Activated CD8-positive, alpha-beta T cell treated with anti-CD3 and anti-CD28 coated beads for 36 hours (primary cell): ENCODE measurements around the gene MAP3K7. TPM values are rescaled to one million over a fixed set of nuclear protein-coding genes. Genes with fewer than 3 reads are reported as not detected.

Source experiments
- ATAC-seq: fragments of 200-7000 bp; cut with Tn5 transposase; one replicate; pipeline ENCODE4 v1.10.0; 2021; ENCODE audit warnings: mild to moderate bottlenecking, moderate library complexity
- CTCF ChIA-PET: fragments of 350-600 bp; sonication (Branson Sonifier 250); formaldehyde crosslinking; loops from one replicate; lab custom pipeline; 2021; ENCODE audit warnings: antibody characterized with exemption; lab: Charles Lee
- POLR2A ChIA-PET: fragments of 350-600 bp; sonication (Branson Sonifier 250); formaldehyde crosslinking; loops from one replicate; lab custom pipeline; 2021; ENCODE audit warnings: antibody characterized with exemption; lab: Charles Lee
- DNase-seq: peaks from one replicate; pipeline ENCODE4 v3.0.0-alpha.2; 2020
- H3K27ac Mint-ChIP-seq: one replicate; pipeline ENCODE4 v1.8.0; 2021; ENCODE audit warnings: mild to moderate bottlenecking, mixed read lengths
- H3K27me3 Mint-ChIP-seq: one replicate; pipeline ENCODE4 v1.8.0; 2021; ENCODE audit warnings: mixed read lengths
- H3K36me3 Mint-ChIP-seq: one replicate; pipeline ENCODE4 v1.8.0; 2021; ENCODE audit warnings: low read depth, mixed read lengths
- H3K4me1 Mint-ChIP-seq: one replicate; pipeline ENCODE4 v1.8.0; 2021; ENCODE audit warnings: low read depth, mixed read lengths
- H3K4me3 Mint-ChIP-seq: one replicate; pipeline ENCODE4 v1.8.0; 2021; ENCODE audit warnings: mild to moderate bottlenecking, moderate library complexity, mixed read lengths
- H3K9me3 Mint-ChIP-seq: one replicate; pipeline ENCODE4 v1.8.0; 2021; ENCODE audit warnings: mixed read lengths
- intact Hi-C: fragments of 100-400 bp; cut with micrococcal nuclease; formaldehyde crosslinking; loops from one replicate; pipeline ENCODE4 v1.10.0; 2022
- total RNA-seq, 2 experiments: library from RNA; stranded (reverse); gene quantifications; one replicate each; pipeline ENCODE4 v1.2.3, GENCODE V29; 2021
- TF ChIP-seq, protein P1 (sequence below): fragments of 200-600 bp; IDR thresholded peaks from one replicate; pipeline ENCODE4 v1.8.0; 2022; ENCODE audit warnings: antibody characterized with exemption, mild to moderate bottlenecking

MAP3K7 gene
- total RNA-seq, 2 experiments from 2014 or later, result 22.1 to 22.8 TPM

DNA sequence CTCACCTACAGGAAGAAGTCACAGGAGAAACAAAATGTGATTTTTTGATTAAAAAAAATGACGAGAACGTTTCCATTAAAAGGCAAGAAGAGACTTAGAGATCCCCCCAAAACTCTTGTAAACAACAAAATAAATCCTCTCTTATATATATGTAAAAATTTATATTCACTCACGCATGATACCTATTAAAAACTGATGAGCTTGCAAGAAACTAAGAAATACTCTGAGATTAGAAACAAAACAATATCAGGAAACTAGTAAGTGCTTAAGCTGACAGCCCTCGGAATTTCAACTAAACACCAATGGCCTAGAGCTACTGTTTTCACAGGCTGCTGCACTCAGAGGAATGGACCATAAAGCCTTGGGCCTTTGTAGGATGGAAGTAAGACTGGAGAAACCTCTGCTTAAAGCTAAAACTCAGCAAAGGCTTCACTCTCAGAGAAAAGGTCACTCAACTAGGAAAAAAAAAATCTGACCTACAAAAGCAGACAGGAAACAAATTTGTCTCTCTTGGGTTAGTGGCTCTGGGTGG lies 63.0 kb downstream of the MAP3K7 start:
- Mint-ChIP-seq H3K27ac (no peak overlapping the region), H3K4me1 (peaks cover 1% of the 10 kb centered on the region), H3K27me3 (no peaks in the 10 kb centered on the region), H3K4me3 (no peak overlapping the region), H3K9me3 (no peaks in the 10 kb centered on the region), H3K36me3 (peaks cover 10% of the 10 kb centered on the region)
- ATAC-seq (no peak), DNase-seq (no peak)
- TF ChIP-seq, protein P1, sequence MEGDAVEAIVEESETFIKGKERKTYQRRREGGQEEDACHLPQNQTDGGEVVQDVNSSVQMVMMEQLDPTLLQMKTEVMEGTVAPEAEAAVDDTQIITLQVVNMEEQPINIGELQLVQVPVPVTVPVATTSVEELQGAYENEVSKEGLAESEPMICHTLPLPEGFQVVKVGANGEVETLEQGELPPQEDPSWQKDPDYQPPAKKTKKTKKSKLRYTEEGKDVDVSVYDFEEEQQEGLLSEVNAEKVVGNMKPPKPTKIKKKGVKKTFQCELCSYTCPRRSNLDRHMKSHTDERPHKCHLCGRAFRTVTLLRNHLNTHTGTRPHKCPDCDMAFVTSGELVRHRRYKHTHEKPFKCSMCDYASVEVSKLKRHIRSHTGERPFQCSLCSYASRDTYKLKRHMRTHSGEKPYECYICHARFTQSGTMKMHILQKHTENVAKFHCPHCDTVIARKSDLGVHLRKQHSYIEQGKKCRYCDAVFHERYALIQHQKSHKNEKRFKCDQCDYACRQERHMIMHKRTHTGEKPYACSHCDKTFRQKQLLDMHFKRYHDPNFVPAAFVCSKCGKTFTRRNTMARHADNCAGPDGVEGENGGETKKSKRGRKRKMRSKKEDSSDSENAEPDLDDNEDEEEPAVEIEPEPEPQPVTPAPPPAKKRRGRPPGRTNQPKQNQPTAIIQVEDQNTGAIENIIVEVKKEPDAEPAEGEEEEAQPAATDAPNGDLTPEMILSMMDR, result no peak
- ChIA-PET CTCF (no interaction called here), POLR2A (no interaction called here)
- intact Hi-C loops, result no loop called here

DNA sequence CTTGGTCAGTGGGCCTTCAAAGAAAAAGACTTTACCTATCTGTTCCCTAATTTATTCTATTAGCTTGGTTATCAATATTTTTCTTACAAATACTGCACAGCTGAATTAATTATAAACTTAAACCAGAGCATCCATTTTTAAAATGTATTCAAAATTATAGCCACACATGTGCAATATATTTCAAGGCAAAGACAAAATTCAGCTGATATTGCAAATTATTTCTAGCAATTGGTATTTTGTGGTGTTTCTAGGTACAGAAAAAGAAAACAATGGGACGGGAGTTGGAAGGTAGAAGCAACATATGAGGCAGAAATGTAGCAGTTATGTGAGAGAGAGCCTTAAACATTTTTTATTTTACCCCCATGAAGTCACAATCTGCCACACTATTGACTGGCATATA lies 64.9 kb downstream of the MAP3K7 start:
- ChIA-PET CTCF (no interaction called here), POLR2A (no interaction called here)
- Mint-ChIP-seq H3K27me3 (no peaks in the 10 kb centered on the region), H3K27ac (no peak overlapping the region), H3K9me3 (no peaks in the 10 kb centered on the region), H3K4me1 (no peaks in the 10 kb centered on the region), H3K4me3 (no peak overlapping the region), H3K36me3 (peaks cover 9% of the 10 kb centered on the region)
- DNase-seq (no peak), ATAC-seq (no peak)
- intact Hi-C loops, result no loop called here
- TF ChIP-seq, protein P1, result no peak

DNA sequence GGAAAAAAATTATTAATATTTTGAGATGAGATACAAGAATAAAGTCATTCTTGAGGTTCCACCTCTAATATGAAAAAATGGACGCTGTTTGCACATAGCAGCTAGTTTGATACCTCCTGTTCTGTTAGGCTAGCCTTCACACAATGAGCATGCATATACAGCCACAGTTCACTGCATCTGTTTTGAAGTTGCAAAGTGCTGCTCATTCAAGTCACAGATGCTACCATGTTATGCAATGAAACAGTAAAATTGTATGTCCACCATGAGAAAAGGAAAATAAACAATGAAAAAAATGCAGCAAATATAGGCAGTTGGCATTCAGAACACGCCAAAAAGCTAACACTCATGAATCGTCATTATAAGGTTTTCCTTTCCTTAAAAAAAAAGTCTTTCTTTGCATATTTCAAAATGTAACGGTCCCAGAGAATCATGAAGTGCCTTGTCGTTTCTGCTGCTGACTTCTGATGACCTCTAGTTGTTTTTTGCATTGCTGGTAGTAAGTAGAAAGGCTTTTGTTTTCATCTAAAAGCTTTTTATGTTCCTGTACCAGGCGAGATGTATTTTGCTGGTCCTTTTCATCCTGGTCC lies 70.7 kb downstream of the MAP3K7 start:
- no peak for DNase-seq
- Mint-ChIP-seq H3K4me1 (no peaks in the 10 kb centered on the region), H3K9me3 (no peaks in the 10 kb centered on the region), H3K27ac (no peak overlapping the region), H3K36me3 (peaks cover 29% of the 10 kb centered on the region), H3K4me3 (no peak overlapping the region), H3K27me3 (no peaks in the 10 kb centered on the region)
- CTCF ChIA-PET, result no interaction called here
- intact Hi-C loops, result no loop called here
- no peak for ATAC-seq
- POLR2A ChIA-PET, result no interaction called here
- TF ChIP-seq, protein P1, result no peak

DNA sequence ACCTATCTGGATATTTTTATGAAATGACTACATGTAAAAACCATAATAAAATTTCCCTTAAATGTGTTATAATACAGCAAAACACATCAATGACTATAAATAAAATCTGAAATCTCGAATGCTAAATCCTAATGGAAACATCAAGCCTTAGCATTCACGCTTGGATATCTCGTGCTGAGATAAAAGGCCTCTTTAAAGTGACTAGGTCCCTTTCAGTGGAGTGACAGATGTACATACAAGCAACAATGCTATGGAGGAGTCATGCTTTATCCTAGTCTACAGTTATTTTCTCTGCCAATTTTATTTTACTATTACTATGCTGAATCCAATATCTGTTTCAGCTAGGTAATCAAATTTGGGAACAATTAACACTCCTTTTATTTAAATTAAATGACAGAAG lies 72.4 kb downstream of the MAP3K7 start:
- peaks cover 33% of the 10 kb centered on the region for H3K36me3 Mint-ChIP-seq
- H3K4me3 Mint-ChIP-seq, result no peak overlapping the region
- TF ChIP-seq, protein P1, result no peak
- ChIA-PET POLR2A (no interaction called here), CTCF (no interaction called here)
- DNase-seq (no peak), ATAC-seq (no peak)
- H3K27ac Mint-ChIP-seq, result no peak overlapping the region
- no peaks in the 10 kb centered on the region for H3K4me1 Mint-ChIP-seq
- intact Hi-C loops, result no loop called here
- no peaks in the 10 kb centered on the region for H3K27me3 Mint-ChIP-seq
- no peaks in the 10 kb centered on the region for H3K9me3 Mint-ChIP-seq

DNA sequence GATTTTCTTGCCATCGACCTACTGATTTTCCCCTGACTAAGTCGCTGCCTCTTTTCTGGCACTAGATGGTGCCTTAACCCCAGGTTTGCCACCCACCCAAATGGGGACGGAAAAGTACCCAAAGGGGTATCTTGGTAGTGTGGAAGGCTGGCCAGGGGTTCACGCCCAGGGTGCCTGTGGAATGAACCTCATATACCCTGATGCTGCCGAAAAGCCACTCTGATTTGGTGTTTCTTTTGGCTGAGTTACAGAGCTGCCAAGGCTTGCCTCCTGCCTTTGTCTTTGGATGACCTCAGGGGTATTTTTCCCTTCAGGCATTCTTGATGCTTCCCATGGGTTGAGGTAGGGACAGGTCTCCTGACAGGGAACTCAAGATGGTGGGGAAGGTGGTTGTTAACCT lies 78.1 kb downstream of the MAP3K7 start:
- no peak for ATAC-seq
- TF ChIP-seq, protein P1, result peak; percentile 9
- H3K9me3 Mint-ChIP-seq, result peaks cover 12% of the 10 kb centered on the region
- H3K36me3 Mint-ChIP-seq, result peaks cover 24% of the 10 kb centered on the region
- H3K4me1 Mint-ChIP-seq, result no peaks in the 10 kb centered on the region
- H3K27me3 Mint-ChIP-seq, result no peaks in the 10 kb centered on the region
- no peak for DNase-seq
- ChIA-PET POLR2A (no interaction called here), CTCF (no interaction called here)
- intact Hi-C loops, result no loop called here
- no peak overlapping the region for H3K4me3 Mint-ChIP-seq
- H3K27ac Mint-ChIP-seq, result no peak overlapping the region
